HG02840 (cell line): ENCODE data around the gene METTL18.

Source experiments
- ATAC-seq: cut with Tn5 transposase; IDR thresholded peaks from one replicate; pipeline ENCODE4 v1.9.1; 2021; ENCODE audit warnings: mild to moderate bottlenecking, moderate library complexity, moderate number of reproducible peaks; ENCODE audit not compliant: unreplicated experiment, low FRiP score

Gene METTL18

GRCh38 chr1:169788402-169788801 lies 6.3 kb downstream of the METTL18 start:
- no peak for ATAC-seq

DNA sequence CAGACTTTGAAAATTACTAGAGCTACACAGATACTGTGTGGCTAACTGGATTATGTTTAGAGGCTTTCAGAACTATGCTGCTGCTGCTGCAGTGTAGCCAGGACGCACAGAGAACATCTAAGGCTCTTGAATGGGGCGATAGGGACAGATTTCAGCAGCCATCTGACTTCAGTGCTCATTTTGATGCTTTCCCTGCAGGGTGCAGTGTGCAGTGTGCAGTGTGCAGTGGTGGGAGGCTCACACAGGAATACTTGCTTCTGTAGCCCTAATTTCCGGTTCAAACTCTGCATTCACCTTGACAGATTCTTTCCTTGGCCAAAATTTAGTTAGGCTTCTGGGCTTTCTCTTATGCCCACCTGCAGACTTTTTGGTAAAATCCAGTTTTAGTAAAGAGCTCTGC lies 7.7 kb downstream of the METTL18 start:
- ATAC-seq: no peak

- ATAC-seq: no peak
Measured at GRCh38 chr1:169785267-169785666, 9.4 kb downstream of the METTL18 start.

- no peak for ATAC-seq
Measured at GRCh38 chr1:169784102-169784501, 10.6 kb downstream of the METTL18 start.

DNA sequence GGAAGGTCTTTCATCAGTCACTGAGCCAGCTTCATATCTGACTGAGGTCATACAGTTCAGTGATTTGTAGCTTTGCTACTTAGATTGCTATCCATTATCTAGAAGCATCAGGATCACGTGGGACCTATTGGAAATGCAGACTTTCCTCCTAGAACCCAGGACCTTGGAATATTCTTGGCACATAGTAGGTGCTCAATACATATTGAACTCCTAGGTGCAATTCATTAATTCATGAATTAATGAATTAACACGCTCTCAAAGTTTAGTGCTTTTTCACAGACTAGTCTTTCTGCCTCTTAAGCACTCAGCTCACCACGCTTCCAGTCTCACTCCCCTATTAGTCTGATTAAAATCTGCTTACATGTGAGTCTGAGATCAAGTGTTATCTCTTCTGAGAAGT lies 12.1 kb downstream of the METTL18 start:
- ATAC-seq: no peak

- ATAC-seq: no peak
Measured at GRCh38 chr1:169779970-169780369, 14.7 kb downstream of the METTL18 start.

DNA sequence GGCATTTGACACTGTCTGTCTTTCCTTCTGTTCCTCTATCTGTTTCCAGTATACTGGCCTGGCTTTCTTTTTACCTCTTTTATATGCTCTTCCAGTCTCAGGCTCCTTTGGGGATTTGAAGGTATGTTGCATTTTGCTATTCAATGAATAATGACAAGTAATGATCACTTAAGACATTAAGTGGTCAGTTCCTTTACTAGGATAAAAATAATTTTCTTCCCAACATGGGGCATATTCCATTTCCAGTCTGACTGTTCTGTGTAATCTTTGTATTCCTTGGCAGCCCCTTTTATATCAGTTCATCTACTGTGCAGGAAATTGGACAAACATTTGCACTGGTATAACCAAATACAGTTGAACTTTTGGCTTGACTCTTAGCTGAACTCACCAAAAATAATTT lies 15.6 kb downstream of the METTL18 start:
- no peak for ATAC-seq

DNA sequence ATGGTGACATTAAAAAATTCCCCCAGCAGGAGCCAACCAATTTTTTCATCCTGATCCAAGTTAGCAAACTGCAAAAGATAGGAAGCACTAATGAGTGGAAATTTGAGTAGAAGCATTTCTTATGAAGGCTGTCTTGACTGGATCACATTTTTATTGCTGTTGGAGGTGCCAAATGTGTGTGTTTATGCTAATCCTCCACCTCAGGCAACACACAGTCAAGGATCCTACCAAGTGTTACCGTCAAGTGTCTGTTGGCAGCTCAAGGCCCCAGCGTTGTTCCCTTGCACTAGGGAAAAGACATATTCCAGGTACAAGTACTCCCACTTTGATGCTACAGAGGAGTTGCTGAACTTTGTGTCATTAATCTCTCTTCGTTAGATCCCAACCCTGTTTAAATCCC lies 18.3 kb downstream of the METTL18 start:
- no peak for ATAC-seq

GRCh38 chr1:169768161-169768560 lies 26.5 kb downstream of the METTL18 start:
- no peak for ATAC-seq

GRCh38 chr1:169765580-169766331 lies 29.0 kb downstream of the METTL18 start:
- no peak for ATAC-seq

DNA sequence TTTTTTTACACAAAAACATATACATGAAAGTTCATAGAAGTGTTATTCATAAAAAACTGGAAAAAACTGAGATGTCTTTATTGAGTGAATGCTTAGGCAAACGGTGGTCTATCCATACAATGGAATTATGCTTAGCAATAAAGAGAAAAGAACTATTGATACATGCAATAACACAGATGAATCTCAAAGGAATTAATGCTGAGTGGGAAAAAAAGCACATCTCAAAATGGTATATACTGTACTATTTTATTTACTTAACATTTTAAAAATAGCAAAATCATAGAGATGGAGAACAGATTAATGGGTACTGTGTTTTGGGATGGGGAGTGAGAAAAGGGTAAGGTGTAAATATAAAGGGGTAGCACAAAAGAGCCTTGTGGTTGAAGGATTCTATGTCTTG lies 29.8 kb downstream of the METTL18 start:
- no peak for ATAC-seq

- ATAC-seq: no peak
Measured at GRCh38 chr1:169762699-169763098, 32.0 kb downstream of the METTL18 start.

DNA sequence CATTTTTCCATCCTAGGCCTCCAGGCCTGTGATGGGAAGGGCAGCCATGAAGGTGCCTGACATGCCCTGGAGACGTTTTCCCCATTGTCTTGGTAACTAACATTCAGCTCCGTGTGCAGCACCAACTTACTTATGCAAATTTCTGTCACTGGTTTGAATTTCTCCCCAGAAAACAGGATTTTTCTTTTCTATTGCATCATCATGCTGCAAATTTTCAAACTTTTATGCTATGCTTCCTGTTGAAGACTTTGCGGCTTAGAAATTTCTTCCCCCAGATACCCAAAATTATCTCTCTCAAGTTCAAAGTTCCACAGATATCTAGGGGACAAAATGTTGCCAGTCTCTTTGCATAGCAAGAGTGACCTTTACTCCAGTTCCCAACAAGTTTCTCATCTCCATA lies 35.7 kb downstream of the METTL18 start:
- no peak for ATAC-seq

DNA sequence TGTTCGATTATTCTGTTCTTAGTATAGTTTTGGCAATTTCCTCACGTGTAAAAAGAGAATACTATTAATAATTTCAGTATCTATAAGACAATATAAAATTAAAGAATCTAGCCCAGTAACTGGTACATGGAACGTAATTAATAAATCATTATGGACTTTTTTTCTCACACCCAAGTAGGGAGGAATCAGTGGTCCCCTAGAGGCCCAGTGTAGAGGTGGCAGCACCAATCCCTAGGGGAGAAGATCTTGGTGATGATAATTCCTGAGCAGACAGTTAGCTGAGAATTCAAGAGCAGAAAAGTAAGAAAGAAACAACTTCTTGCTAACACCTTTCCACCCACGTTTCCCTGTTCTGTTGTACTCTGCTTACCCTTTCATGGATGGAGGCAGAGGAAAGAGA lies 41.2 kb downstream of the METTL18 start:
- no peak for ATAC-seq

GRCh38 chr1:169750041-169750440 lies 44.7 kb downstream of the METTL18 start:
- no peak for ATAC-seq

DNA sequence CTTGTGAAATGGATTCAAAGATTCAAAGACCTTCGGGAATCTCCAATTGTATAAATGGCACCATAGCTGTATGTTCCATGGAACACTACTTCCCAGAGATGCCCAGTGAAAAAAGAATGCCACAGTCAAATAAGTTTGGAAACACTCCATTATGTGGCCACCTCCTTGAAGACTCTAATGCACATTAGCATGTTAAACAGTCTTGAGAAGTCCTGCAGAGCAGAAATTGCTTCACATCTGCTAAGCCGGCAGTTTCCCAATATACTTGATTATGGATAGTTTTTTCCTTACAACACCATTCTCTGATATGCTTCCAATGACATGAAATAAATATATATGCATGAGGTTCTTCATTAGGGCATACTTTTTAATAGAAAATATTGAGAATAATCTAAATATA lies 48.2 kb downstream of the METTL18 start:
- ATAC-seq: no peak

DNA sequence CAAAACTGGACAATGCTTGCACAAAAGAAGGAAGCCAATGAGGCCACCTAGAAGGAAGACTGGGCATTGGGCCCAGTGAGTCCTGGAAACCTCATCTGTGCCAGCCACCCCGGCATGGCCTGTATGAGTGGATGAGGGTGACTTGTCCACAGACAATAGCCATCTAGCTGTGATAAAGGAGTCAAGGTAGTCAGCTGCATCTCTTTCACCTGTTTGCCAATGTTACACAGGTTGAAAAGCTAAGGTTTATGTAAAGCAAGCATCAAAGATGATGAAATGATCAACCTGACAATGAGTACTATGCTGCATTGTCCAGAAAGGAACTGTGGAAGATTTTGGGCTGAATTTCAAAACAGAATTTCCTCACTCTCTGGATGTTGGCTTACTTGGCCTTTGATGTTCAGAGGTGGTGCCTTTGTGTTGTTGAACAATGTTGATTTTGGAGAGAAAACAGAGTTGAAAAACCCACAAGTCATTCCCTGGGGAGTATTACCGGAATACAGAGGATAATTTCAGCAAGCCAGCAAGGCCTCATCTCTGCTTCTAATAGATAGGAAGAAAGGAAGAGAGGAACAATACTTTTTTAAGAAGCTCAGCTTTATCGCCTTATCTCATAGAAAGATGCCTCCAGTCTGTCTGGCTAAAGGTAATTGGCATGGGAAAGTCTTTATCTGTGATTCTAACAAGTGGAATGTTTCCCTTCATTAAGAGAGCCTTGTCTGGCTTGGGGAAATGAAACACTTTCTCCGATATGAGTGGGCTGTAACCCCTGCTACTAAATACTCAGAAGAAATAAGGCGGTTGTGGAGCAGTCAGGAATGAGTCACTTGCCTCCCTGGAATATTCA lies 49.5 kb downstream of the METTL18 start:
- ATAC-seq: no peak
